GM19043 (cell line): ENCODE measurements around the gene TMEM154.

Experiments used
- ATAC-seq: cut with Tn5 transposase; IDR thresholded peaks from one replicate; pipeline ENCODE4 v1.9.1; 2021; ENCODE audit warnings: low read depth; ENCODE audit not compliant: unreplicated experiment

The TMEM154 gene

GRCh38 chr4:152679414-152680281, at the start of gene TMEM154:
Gene TMEM154 (minus strand): TSS chr4:152679997. CDS start chr4:152679933, 64 bp downstream.
- ATAC-seq: peak; percentile 42

- no peak for ATAC-seq
Observed at GRCh38 chr4:152729466-152729865, 49.7 kb upstream of the TMEM154 start.

- no peak for ATAC-seq
Observed at GRCh38 chr4:152728343-152728742, 48.5 kb upstream of the TMEM154 start.

- no peak for ATAC-seq
Observed at GRCh38 chr4:152727784-152728183, 48.0 kb upstream of the TMEM154 start.

- no peak for ATAC-seq
Observed at GRCh38 chr4:152724494-152724893, 44.7 kb upstream of the TMEM154 start.

GRCh38 chr4:152723236-152723635, 43.4 kb upstream of the TMEM154 start:
- no peak for ATAC-seq

GRCh38 chr4:152719801-152720556, 40.2 kb upstream of the TMEM154 start:
- ATAC-seq: no peak

GRCh38 chr4:152719291-152719690, 39.5 kb upstream of the TMEM154 start:
- ATAC-seq: no peak

GRCh38 chr4:152715076-152715475, 35.3 kb upstream of the TMEM154 start:
- no peak for ATAC-seq

- no peak for ATAC-seq
Observed at GRCh38 chr4:152713951-152714705, 34.3 kb upstream of the TMEM154 start.

- ATAC-seq: peak; percentile 75
Observed at GRCh38 chr4:152709675-152710438, 30.1 kb upstream of the TMEM154 start.

- no peak for ATAC-seq
Observed at GRCh38 chr4:152708796-152709195, 29.0 kb upstream of the TMEM154 start.

GRCh38 chr4:152708361-152708760, 28.6 kb upstream of the TMEM154 start:
- no peak for ATAC-seq

- no peak for ATAC-seq
Observed at GRCh38 chr4:152707632-152708031, 27.8 kb upstream of the TMEM154 start.

GRCh38 chr4:152705903-152706302, 26.1 kb upstream of the TMEM154 start:
- ATAC-seq: no peak

- no peak for ATAC-seq
Observed at GRCh38 chr4:152704788-152705187, 25.0 kb upstream of the TMEM154 start.

- ATAC-seq: no peak
Observed at GRCh38 chr4:152700151-152700550, 20.4 kb upstream of the TMEM154 start.

- no peak for ATAC-seq
Observed at GRCh38 chr4:152699313-152699712, 19.5 kb upstream of the TMEM154 start.

GRCh38 chr4:152698089-152698499, 18.3 kb upstream of the TMEM154 start:
- no peak for ATAC-seq
